ENCODE data around the gene PODNL1. TPM values are rescaled to one million over a fixed set of nuclear protein-coding genes. Genes with fewer than 3 reads are reported as not detected.

PODNL1 gene
- total and polyA plus RNA-seq, 2 experiments from 2014 or later = 0.24 TPM; not detected in 1

DNA sequence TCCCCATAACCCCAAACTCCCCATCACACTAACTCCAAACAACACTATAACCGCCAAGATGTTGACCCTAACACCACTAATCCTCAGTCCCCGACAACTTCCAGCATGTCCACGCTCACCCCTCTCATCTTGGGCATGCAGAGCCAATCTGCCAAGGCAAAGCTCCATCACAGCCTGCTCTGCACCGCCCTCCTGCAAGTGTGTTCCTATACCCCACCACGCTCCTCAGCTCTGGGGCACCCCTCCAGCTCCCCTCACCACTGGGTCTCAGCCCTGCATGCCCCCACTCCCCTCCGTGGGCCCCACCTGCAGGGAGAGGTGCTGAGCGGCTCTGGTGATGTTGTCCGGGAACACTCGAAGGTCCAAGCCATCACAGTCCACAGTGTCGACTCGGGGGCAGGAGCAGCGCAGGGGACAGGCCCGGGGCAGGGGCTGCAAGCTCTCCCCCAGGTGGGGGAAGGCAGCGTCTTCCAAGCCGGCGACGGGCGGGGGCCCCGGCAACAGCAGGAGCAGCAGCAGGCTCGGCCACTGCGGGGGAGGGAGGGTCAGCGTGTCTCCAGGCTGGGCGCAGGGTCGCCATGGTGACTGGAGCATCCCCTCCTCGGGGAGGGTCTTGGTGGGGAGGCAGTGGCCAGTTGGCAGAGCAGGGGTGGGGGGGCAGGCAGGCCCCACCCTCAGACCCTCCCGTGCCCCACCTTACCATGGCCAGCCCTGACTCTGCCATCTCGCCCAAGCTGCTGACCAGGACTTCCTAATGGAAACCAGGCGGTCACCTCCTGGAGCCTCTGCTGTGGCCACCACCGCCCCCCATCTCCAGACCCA, 527 bp downstream of the PODNL1 start (continued):
- TF ChIP-seq, protein P1, sequence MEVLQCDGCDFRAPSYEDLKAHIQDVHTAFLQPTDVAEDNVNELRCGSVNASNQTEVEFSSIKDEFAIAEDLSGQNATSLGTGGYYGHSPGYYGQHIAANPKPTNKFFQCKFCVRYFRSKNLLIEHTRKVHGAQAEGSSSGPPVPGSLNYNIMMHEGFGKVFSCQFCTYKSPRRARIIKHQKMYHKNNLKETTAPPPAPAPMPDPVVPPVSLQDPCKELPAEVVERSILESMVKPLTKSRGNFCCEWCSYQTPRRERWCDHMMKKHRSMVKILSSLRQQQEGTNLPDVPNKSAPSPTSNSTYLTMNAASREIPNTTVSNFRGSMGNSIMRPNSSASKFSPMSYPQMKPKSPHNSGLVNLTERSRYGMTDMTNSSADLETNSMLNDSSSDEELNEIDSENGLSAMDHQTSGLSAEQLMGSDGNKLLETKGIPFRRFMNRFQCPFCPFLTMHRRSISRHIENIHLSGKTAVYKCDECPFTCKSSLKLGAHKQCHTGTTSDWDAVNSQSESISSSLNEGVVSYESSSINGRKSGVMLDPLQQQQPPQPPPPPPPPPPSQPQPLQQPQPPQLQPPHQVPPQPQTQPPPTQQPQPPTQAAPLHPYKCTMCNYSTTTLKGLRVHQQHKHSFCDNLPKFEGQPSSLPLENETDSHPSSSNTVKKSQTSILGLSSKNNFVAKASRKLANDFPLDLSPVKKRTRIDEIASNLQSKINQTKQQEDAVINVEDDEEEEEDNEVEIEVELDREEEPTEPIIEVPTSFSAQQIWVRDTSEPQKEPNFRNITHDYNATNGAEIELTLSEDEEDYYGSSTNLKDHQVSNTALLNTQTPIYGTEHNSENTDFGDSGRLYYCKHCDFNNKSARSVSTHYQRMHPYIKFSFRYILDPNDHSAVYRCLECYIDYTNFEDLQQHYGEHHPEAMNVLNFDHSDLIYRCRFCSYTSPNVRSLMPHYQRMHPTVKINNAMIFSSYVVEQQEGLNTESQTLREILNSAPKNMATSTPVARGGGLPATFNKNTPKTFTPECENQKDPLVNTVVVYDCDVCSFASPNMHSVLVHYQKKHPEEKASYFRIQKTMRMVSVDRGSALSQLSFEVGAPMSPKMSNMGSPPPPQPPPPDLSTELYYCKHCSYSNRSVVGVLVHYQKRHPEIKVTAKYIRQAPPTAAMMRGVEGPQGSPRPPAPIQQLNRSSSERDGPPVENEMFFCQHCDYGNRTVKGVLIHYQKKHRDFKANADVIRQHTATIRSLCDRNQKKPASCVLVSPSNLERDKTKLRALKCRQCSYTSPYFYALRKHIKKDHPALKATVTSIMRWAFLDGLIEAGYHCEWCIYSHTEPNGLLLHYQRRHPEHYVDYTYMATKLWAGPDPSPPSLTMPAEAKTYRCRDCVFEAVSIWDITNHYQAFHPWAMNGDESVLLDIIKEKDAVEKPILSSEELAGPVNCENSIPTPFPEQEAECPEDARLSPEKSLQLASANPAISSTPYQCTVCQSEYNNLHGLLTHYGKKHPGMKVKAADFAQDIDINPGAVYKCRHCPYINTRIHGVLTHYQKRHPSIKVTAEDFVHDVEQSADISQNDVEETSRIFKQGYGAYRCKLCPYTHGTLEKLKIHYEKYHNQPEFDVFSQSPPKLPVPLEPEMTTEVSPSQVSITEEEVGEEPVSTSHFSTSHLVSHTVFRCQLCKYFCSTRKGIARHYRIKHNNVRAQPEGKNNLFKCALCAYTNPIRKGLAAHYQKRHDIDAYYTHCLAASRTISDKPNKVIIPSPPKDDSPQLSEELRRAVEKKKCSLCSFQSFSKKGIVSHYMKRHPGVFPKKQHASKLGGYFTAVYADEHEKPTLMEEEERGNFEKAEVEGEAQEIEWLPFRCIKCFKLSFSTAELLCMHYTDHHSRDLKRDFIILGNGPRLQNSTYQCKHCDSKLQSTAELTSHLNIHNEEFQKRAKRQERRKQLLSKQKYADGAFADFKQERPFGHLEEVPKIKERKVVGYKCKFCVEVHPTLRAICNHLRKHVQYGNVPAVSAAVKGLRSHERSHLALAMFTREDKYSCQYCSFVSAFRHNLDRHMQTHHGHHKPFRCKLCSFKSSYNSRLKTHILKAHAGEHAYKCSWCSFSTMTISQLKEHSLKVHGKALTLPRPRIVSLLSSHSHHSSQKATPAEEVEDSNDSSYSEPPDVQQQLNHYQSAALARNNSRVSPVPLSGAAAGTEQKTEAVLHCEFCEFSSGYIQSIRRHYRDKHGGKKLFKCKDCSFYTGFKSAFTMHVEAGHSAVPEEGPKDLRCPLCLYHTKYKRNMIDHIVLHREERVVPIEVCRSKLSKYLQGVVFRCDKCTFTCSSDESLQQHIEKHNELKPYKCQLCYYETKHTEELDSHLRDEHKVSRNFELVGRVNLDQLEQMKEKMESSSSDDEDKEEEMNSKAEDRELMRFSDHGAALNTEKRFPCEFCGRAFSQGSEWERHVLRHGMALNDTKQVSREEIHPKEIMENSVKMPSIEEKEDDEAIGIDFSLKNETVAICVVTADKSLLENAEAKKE (CRISPR knock-in tag; IDR thresholded peaks at IDR 0.05) = no peak
- TF ChIP-seq NANOG (IDR thresholded peaks at IDR 0.05; ENCODE audit: borderline replicate concordance) = no peak
- TF ChIP-seq, protein P2, sequence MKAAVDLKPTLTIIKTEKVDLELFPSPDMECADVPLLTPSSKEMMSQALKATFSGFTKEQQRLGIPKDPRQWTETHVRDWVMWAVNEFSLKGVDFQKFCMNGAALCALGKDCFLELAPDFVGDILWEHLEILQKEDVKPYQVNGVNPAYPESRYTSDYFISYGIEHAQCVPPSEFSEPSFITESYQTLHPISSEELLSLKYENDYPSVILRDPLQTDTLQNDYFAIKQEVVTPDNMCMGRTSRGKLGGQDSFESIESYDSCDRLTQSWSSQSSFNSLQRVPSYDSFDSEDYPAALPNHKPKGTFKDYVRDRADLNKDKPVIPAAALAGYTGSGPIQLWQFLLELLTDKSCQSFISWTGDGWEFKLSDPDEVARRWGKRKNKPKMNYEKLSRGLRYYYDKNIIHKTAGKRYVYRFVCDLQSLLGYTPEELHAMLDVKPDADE (IDR thresholded peaks at IDR 0.05) = no peak

GRCh38 chr19:13935765-13936510, 2.3 kb downstream of the PODNL1 start:
- peaks cover 15% of the 10 kb centered on the region for H3F3A ChIP-seq (replicated peaks; ENCODE audit: low read depth)
- H3K27ac ChIP-seq (ENCODE audit: low read depth) = no peak overlapping the region
- H3K4me3 Mint-ChIP-seq = no peak overlapping the region
- H3K4me3 ChIP-seq = no peak overlapping the region
- peaks cover 14% of the 10 kb centered on the region; the same call in 1 of the 2 replicates for H3K4me1 ChIP-seq (ENCODE audit: insufficient read depth)
- no peaks in the 10 kb centered on the region; the same call in 2 of the 3 replicates for H3K36me3 Mint-ChIP-seq (ENCODE audit: low read depth)
- no peaks in the 10 kb centered on the region for H3K27me3 ChIP-seq (ENCODE audit: insufficient read depth)
- DNase-seq (ENCODE audit: low spot score) (peak; percentile 81), ATAC-seq (peak; percentile 61)
- H3K4me2 ChIP-seq = peak overlapping the region; percentile 48; the same call in 1 of the 2 replicates
- no peaks in the 10 kb centered on the region for H3K36me3 ChIP-seq (ENCODE audit: insufficient read depth)
- no peaks in the 10 kb centered on the region for H3K79me2 ChIP-seq (replicated peaks; ENCODE audit: insufficient read depth)
- H3K27ac Mint-ChIP-seq = no peak overlapping the region; the same call in 1 of the 2 replicates
- H3K4me1 Mint-ChIP-seq = peaks cover 31% of the 10 kb centered on the region
- no peaks in the 10 kb centered on the region for H3K9me2 ChIP-seq (ENCODE audit: insufficient read depth)
- H3K9me3 Mint-ChIP-seq = no peaks in the 10 kb centered on the region; the same call in 2 of the 3 replicates
- no peaks in the 10 kb centered on the region for H4K20me1 ChIP-seq (replicated peaks; ENCODE audit: insufficient read depth)
- no peak overlapping the region for H2AFZ ChIP-seq
- peaks cover 9% of the 10 kb centered on the region for H3K27me3 Mint-ChIP-seq (ENCODE audit: insufficient read depth, low read depth, poor library complexity)
- TF ChIP-seq POLR2AphosphoS5 (IDR thresholded peaks at IDR 0.05; ENCODE audit: low read depth) = no peak
- no peak for TF ChIP-seq NANOG (IDR thresholded peaks at IDR 0.05; ENCODE audit: borderline replicate concordance)
- TF ChIP-seq, protein P1 (CRISPR knock-in tag; IDR thresholded peaks at IDR 0.05) = no peak
- no peak for TF ChIP-seq EZH2phosphoT487 (IDR thresholded peaks at IDR 0.05; ENCODE audit: unreplicated experiment)
